Measurements from ENCODE around the gene SHC2.
"Not testable (repeated sequence)": the region's sequence is repeated elsewhere in the genome, so short reads cannot be mapped to it uniquely, and the experiment has no call there.

The SHC2 gene

DNA sequence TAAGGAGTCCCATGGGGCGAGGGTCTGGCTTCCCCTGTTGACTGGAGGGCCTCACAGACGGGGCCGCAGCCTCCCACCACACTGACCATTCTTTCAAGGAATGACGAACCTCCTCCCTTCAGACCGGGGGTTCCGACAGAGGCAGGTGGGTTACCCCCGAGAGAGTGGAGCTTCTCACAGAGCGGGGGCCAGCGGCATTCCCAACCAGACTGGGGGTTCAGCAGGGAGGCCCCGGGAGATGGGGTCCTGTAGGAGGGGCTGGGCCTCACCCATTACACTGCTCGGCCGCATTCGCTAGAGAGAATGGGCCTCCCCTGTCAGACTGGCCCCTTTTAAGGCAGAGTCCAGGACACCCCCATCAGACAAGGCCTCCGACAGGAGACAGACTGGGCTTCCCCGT lies 36.3 kb downstream of the SHC2 start:
- DNase-seq (ENCODE audit: extremely low spot score), result no peak
- TF ChIP-seq, protein P1, sequence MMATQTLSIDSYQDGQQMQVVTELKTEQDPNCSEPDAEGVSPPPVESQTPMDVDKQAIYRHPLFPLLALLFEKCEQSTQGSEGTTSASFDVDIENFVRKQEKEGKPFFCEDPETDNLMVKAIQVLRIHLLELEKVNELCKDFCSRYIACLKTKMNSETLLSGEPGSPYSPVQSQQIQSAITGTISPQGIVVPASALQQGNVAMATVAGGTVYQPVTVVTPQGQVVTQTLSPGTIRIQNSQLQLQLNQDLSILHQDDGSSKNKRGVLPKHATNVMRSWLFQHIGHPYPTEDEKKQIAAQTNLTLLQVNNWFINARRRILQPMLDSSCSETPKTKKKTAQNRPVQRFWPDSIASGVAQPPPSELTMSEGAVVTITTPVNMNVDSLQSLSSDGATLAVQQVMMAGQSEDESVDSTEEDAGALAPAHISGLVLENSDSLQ (IDR thresholded peaks at IDR 0.05), result no peak
- TF ChIP-seq LEF1 (IDR thresholded peaks at IDR 0.05; ENCODE audit: borderline replicate concordance) (no peak), SUZ12 (IDR thresholded peaks at IDR 0.05) (no peak), ARNT (IDR thresholded peaks at IDR 0.05) (no peak), BHLHE40 (IDR thresholded peaks at IDR 0.05; ENCODE audit: borderline replicate concordance) (no peak), FOXM1 (IDR thresholded peaks at IDR 0.05; ENCODE audit: borderline replicate concordance) (no peak)
- ChIA-PET POLR2A (no interaction called here), CTCF (no interaction called here)

DNA sequence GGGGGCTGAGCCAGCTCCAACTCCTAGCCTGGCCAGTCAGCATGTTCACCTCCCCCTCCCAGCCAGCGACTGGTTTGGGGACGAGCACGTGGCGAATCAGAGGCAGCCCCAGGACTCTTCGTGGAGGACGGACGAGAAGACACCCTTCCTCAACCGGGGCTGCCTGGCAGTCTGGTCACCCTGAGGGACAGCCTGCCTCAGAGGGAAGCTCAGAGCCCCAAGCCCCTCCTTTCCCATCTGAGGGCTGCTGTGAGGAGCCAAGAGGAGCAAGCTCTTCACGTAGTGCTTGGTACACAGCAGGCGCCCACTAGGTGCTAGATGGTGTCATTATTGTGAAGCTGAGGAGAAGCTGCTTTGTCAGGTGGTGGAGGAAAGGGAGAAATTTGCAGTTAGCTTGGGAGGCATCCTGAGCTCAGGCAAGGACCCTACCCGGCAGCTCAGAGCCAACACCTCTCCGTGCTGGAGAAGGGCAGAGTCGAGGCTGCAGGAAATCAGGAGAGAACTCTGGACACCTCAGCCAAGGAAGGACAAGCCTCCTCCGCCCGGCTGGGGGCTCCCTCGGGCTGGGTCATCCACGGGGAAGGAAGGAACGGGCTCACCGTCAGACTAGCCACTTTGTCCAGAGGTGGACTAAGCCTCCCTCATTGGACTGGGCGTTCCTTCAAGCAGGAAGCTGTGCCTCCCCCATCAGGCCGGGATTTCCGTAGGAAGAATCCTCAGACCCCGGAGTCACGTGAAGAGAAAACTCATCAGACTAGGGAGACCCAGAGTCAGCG lies 37.0 kb downstream of the SHC2 start:
- CTCF ChIA-PET, result no interaction called here
- TF ChIP-seq FOXK2 (IDR thresholded peaks at IDR 0.05) (no peak), SP1 (IDR thresholded peaks at IDR 0.05) (no peak), NFRKB (IDR thresholded peaks at IDR 0.05) (no peak), CTBP1 (IDR thresholded peaks at IDR 0.05; ENCODE audit: borderline replicate concordance) (no peak), LEF1 (IDR thresholded peaks at IDR 0.05; ENCODE audit: borderline replicate concordance) (no peak), SUZ12 (IDR thresholded peaks at IDR 0.05) (no peak), FOXA1 (IDR thresholded peaks at IDR 0.05) (no peak), TARDBP (IDR thresholded peaks at IDR 0.05) (no peak), ELF4 (IDR thresholded peaks at IDR 0.05) (no peak)
- DNase-seq (ENCODE audit: extremely low spot score), result no peak
- POLR2A ChIA-PET, result no interaction called here

DNA sequence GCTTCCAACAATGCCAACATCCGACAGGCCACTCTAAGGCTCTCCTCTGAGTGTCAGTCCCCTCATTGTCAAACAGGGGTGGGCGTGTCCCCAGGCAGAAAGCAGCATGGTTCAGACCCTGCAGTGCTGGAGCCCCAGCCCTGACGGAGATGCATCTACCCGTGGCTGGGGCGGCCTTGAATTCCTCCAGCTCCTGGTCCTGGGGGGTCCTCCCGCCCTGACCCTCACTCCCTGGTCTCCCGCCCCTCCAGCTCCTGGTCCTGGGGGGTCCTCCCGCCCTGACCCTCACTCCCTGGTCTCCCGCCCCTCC lies 38.0 kb downstream of the SHC2 start:
- DNase-seq (ENCODE audit: extremely low spot score); CTCF ChIA-PET; POLR2A ChIA-PET: not testable (repeated sequence)

DNA sequence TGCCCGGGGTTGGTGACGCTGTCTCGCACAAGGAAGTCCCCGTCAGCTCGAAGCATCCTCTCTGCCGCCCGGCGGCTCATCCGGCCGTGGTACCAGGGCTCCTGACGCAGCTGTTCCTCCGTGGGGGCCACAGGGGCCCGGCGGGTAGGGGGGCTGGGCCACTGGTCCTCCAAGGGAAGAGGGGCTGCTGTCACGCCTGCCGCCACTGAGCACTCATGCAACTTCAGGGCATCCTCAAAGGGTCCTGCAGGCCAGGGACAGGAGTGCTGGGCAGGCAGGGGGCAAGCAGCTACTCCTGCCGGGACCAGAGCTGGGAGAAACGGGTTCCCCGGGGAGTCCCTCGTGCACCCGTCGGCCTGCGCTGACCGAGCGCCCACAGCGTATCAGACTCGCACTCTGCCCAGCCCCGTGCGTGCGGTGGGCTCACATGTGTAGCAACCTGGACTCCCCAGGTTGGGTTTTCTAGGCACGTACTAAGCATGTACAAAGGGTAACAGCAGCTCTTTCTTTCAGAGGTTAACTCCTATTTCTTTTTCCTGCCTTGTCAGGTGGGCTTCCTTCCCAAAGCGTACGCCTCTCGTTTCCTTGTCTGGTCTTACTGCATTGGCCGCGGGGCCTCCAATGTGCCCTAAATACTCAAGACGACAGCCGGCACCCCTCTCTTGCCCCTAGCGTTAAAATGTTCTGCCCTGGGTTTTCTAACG lies 38.5 kb downstream of the SHC2 start:
- POLR2A ChIA-PET, result no interaction called here
- no peak for DNase-seq (ENCODE audit: extremely low spot score)
- TF ChIP-seq FOXA1 (IDR thresholded peaks at IDR 0.05) (no peak), L3MBTL2 (conservative IDR thresholded peaks at IDR 0.05) (no peak), HDGF (IDR thresholded peaks at IDR 0.05; ENCODE audit: borderline replicate concordance) (no peak), FOXM1 (IDR thresholded peaks at IDR 0.05; ENCODE audit: borderline replicate concordance) (no peak), FOXK2 (IDR thresholded peaks at IDR 0.05) (no peak), NFRKB (IDR thresholded peaks at IDR 0.05) (no peak), SUZ12 (IDR thresholded peaks at IDR 0.05) (no peak)
- CTCF ChIA-PET, result no interaction called here

DNA sequence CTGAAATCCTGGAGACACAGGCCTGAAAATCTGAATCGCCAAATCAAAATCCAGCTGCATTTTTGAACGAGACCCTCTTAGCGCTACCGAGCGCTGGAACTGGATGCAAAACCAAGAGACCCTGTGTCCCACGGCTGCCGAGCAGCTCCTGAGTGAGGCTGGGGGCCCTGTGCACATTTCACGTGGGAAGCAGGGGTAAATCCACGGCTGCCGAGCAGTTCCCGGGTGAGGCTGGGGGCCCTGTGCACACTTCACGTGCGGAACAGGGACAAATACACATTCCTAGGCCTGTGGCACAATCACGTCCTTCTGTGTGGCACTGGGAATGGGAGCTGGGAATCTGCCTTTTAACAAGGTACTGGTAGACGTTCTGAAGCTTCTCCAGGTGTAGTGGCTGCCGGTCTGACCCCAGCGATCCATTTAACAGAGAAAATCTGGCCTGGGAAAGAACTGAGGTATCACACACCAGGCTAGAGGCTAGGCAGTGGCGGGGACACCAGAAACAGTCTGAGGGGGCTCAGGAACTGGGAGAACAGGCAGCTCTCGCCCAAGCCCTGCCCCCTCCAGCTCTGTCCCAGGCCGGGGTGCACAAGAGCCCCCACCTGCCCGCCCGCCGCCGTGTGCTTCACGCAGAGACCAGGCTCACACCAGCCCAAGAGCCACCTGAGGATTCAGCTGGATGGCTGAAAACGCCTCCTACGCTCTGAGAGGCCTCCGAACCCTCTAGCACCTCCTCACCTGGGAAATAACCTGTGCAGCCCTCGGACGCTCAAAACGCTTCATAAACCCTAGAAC lies 40.9 kb downstream of the SHC2 start:
- POLR2A ChIA-PET, result interaction anchor here (0.8 to 1.3 kb wide), 2 partner anchors 11 to 40 kb away, joined by 3 read pairs; partner anchors contain the start of gene C2CD4C
- TF ChIP-seq ELF4 (IDR thresholded peaks at IDR 0.05) (no peak), ARNT (IDR thresholded peaks at IDR 0.05) (no peak), L3MBTL2 (conservative IDR thresholded peaks at IDR 0.05) (no peak), NFRKB (IDR thresholded peaks at IDR 0.05) (no peak), FOXA1 (IDR thresholded peaks at IDR 0.05) (no peak)
- CTCF ChIA-PET, result no interaction called here
- DNase-seq (ENCODE audit: extremely low spot score), result no peak

DNA sequence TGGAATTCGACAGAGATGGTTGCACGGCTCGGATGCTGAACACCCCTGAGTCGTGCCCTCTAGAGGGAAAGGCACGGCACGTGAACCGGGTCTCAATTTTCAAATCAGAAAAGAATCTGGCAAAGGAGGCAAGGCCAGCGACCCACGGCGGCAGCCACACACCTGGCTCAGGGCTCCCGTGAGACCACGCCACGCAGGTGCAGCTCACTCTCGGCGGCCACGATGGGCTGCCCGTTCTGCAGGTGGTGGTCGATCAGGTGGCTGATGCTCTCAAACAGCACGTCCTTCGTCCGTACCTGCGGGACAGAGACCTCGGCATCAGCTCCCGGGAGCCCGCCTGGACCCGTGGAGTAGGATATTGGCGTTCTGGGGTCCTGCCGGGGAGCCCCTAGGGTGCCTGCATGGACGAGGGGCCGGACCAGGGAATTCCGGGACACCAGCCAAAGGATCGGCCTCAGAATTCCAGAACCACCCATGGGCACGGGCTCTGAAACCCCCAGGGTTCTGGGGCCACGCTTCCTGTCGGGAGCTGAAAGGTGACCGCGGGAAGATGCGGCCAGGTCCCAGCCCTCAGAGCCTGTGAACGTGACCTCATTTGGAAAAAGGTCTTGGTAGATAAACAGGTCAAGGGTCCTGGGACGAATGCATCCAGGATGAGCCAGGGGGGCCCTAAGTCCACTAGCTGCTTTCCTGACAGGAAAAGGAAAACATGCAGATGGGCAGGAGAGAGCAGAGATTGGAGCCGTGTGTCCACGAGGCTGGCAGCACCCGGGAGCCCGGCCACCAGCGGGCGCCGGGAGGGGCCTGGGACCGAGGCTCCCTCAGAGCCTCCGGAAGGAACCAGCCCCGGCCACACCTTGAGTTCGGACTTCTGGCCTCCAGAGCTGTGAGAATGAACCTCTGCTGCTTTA lies 41.8 kb downstream of the SHC2 start:
- ChIA-PET POLR2A (interaction anchor here (1.3 kb wide), 1 partner anchor 10 kb away, joined by 3 read pairs; the partner anchor contains the start of gene C2CD4C), CTCF (no interaction called here)
- TF ChIP-seq SUZ12 (IDR thresholded peaks at IDR 0.05), result no peak
- no peak for TF ChIP-seq L3MBTL2 (conservative IDR thresholded peaks at IDR 0.05)
- TF ChIP-seq, protein P1 (IDR thresholded peaks at IDR 0.05), result no peak
- TF ChIP-seq HDGF (IDR thresholded peaks at IDR 0.05; ENCODE audit: borderline replicate concordance), result no peak
- TF ChIP-seq TARDBP (IDR thresholded peaks at IDR 0.05), result no peak
- TF ChIP-seq LEF1 (IDR thresholded peaks at IDR 0.05; ENCODE audit: borderline replicate concordance), result no peak
- TF ChIP-seq ARNT (IDR thresholded peaks at IDR 0.05), result no peak
- TF ChIP-seq CTBP1 (IDR thresholded peaks at IDR 0.05; ENCODE audit: borderline replicate concordance), result no peak
- TF ChIP-seq FOXK2 (IDR thresholded peaks at IDR 0.05), result no peak
- no peak for TF ChIP-seq FOXA1 (IDR thresholded peaks at IDR 0.05)
- no peak for TF ChIP-seq ELF4 (IDR thresholded peaks at IDR 0.05)
- no peak for TF ChIP-seq SP1 (IDR thresholded peaks at IDR 0.05)
- TF ChIP-seq BHLHE40 (IDR thresholded peaks at IDR 0.05; ENCODE audit: borderline replicate concordance), result no peak
- TF ChIP-seq NFRKB (IDR thresholded peaks at IDR 0.05), result no peak
- no peak for TF ChIP-seq FOXM1 (IDR thresholded peaks at IDR 0.05; ENCODE audit: borderline replicate concordance)
- no peak for TF ChIP-seq ZNF384 (IDR thresholded peaks at IDR 0.05)
- no peak for DNase-seq (ENCODE audit: extremely low spot score)
